ENCODE data around the gene SLC28A1. TPM values are rescaled to one million over a fixed set of nuclear protein-coding genes. Genes with fewer than 3 reads are reported as not detected.

The SLC28A1 gene
- total and polyA plus RNA-seq, 2 donors (not counting 1 experiment from before 2014, with no cell fraction given) = not detected

- no peak overlapping the region for H2AFZ ChIP-seq (ENCODE audit: insufficient read depth, low read depth, low read length, poor library complexity, severe bottlenecking)
Observed at GRCh38 chr15:84942456-84942855, 58.0 kb downstream of the SLC28A1 start.

GRCh38 chr15:84944311-84944710 is 59.8 kb downstream of the SLC28A1 start:
- no peak overlapping the region for H2AFZ ChIP-seq (ENCODE audit: insufficient read depth, low read depth, low read length, poor library complexity, severe bottlenecking)
- H3K9ac ChIP-seq (ENCODE audit: low read length) = no peak overlapping the region
- no peak for ATAC-seq (ENCODE audit: low read depth)
- no peak overlapping the region for H3K4me2 ChIP-seq (replicated peaks; ENCODE audit: low read depth, low read length, poor library complexity, severe bottlenecking)
- no peaks in the 10 kb centered on the region for H3K27me3 ChIP-seq (replicated peaks in 1 of 4; ENCODE audit: control extremely low read depth in 1 of 4, control insufficient read depth in 3 of 4, insufficient read depth in 4 of 4, low read length in 3 of 4)
- no peak for DNase-seq
- H3K36me3 ChIP-seq (replicated peaks in 1 of 2; ENCODE audit: control extremely low read depth in 1 of 2, control insufficient read depth in 1 of 2, extremely low read depth in 1 of 2, insufficient read depth in 2 of 2, low read length in 1 of 2) = no peaks in the 10 kb centered on the region
- ChIA-PET POLR2A (no interaction called here), CTCF (interaction anchor here (1.0 kb wide), 1 partner anchor 63 kb away, joined by 3 read pairs; no protein-coding TSS in a partner anchor)
- no peaks in the 10 kb centered on the region for H4K20me1 ChIP-seq (ENCODE audit: control insufficient read depth, insufficient read depth, low read length, poor library complexity, severe bottlenecking)
- H3K9me3 ChIP-seq (ENCODE audit: control extremely low read depth in 1 of 3, control insufficient read depth in 2 of 3, insufficient read depth in 1 of 3, low read length in 2 of 3) = peaks cover 0 to 10% (median 0%) of the 10 kb centered on the region in 3 donors
- 98% methylated on average over 10 of the region's 10 CpGs for WGBS (ENCODE audit: insufficient coverage)
- no peaks in the 10 kb centered on the region for H3K9me3 Mint-ChIP-seq (ENCODE audit: insufficient read depth)
- H3K4me1 Mint-ChIP-seq = no peaks in the 10 kb centered on the region
- H3K4me3 Mint-ChIP-seq = no peak overlapping the region
- TF ChIP-seq EZH2 (IDR thresholded peaks at IDR 0.05; ENCODE audit: borderline replicate concordance, insufficient read depth, low read depth, low read length, poor library complexity, severe bottlenecking) (no peak), CTCF (IDR thresholded peaks at IDR 0.05) (no peak)
- no peak overlapping the region for H3K4me3 ChIP-seq (ENCODE audit: control extremely low read depth in 1 of 5, extremely low read depth in 1 of 5, insufficient read depth in 1 of 5, low read depth in 2 of 5, low read length in 4 of 5)
- H3K27me3 Mint-ChIP-seq = peaks cover 10% of the 10 kb centered on the region
- intact Hi-C loops (cut with micrococcal nuclease) = no loop called here
- H3K79me2 ChIP-seq (ENCODE audit: control insufficient read depth, insufficient read depth, low read length) = no peaks in the 10 kb centered on the region
- H3K4me1 ChIP-seq (ENCODE audit: control insufficient read depth in 2 of 2, insufficient read depth in 2 of 2, low read length in 2 of 2) = no peaks in the 10 kb centered on the region
- no peak overlapping the region for H3K27ac Mint-ChIP-seq
- no peak overlapping the region for H3K27ac ChIP-seq (ENCODE audit: low read length in 2 of 2)

More at GRCh38 chr15:84942456-84942855, 58.0 kb downstream of the SLC28A1 start:
- H3K4me3 ChIP-seq (ENCODE audit: control extremely low read depth in 1 of 5, extremely low read depth in 1 of 5, insufficient read depth in 1 of 5, low read depth in 2 of 5, low read length in 4 of 5) = no peak overlapping the region
- no peaks in the 10 kb centered on the region for H3K4me1 ChIP-seq (ENCODE audit: control insufficient read depth in 2 of 2, insufficient read depth in 2 of 2, low read length in 2 of 2)
- H3K27ac ChIP-seq (ENCODE audit: low read length in 2 of 2) = no peak overlapping the region
- ChIA-PET CTCF (no interaction called here), POLR2A (no interaction called here)
- no peaks in the 10 kb centered on the region for H3K4me1 Mint-ChIP-seq
- WGBS (ENCODE audit: insufficient coverage) = 94% methylated on average over 2 of the region's 2 CpGs
- no peaks in the 10 kb centered on the region for H3K27me3 ChIP-seq (replicated peaks in 1 of 4; ENCODE audit: control extremely low read depth in 1 of 4, control insufficient read depth in 3 of 4, insufficient read depth in 4 of 4, low read length in 3 of 4)
- no peaks in the 10 kb centered on the region for H3K79me2 ChIP-seq (ENCODE audit: control insufficient read depth, insufficient read depth, low read length)
- peaks cover 10% of the 10 kb centered on the region for H3K27me3 Mint-ChIP-seq
- H3K9me3 Mint-ChIP-seq (ENCODE audit: insufficient read depth) = no peaks in the 10 kb centered on the region
- H3K9me3 ChIP-seq (ENCODE audit: control extremely low read depth in 1 of 3, control insufficient read depth in 2 of 3, insufficient read depth in 1 of 3, low read length in 2 of 3) = peaks cover 0 to 10% (median 0%) of the 10 kb centered on the region in 3 donors
- H3K36me3 ChIP-seq (replicated peaks in 1 of 2; ENCODE audit: control extremely low read depth in 1 of 2, control insufficient read depth in 1 of 2, extremely low read depth in 1 of 2, insufficient read depth in 2 of 2, low read length in 1 of 2) = no peaks in the 10 kb centered on the region
- H3K27ac Mint-ChIP-seq = no peak overlapping the region
- DNase-seq (no peak), ATAC-seq (ENCODE audit: low read depth) (no peak)
- no peaks in the 10 kb centered on the region for H4K20me1 ChIP-seq (ENCODE audit: control insufficient read depth, insufficient read depth, low read length, poor library complexity, severe bottlenecking)
- intact Hi-C loops (cut with micrococcal nuclease) = no loop called here
- no peak overlapping the region for H3K4me3 Mint-ChIP-seq
- TF ChIP-seq CTCF (IDR thresholded peaks at IDR 0.05) = no peak
- TF ChIP-seq EZH2 (IDR thresholded peaks at IDR 0.05; ENCODE audit: borderline replicate concordance, insufficient read depth, low read depth, low read length, poor library complexity, severe bottlenecking) = no peak
- no peak overlapping the region for H3K4me2 ChIP-seq (replicated peaks; ENCODE audit: low read depth, low read length, poor library complexity, severe bottlenecking)
- H3K9ac ChIP-seq (ENCODE audit: low read length) = no peak overlapping the region

Measured in B cell (primary cell).